NB4 (cell line): ENCODE results near the gene CD48.

Experiments used
- DNase-seq: peaks from one replicate; pipeline ENCODE4 v3.0.0; 2010; ENCODE audit warnings: low read depth
- H3K4me3 ChIP-seq: one replicate; pipeline ENCODE4 v1.5.1; 2011; ENCODE audit warnings: mild to moderate bottlenecking, low read depth, low read length, moderate library complexity
- CTCF ChIP-seq: IDR thresholded peaks from one replicate; pipeline ENCODE4 v1.5.1; 2012; ENCODE audit warnings: low read depth, low read length
- MAX ChIP-seq: IDR thresholded peaks from 2 replicates; pipeline ENCODE4 v1.6.1; 2011; ENCODE audit warnings: low read depth, low read length
- MYC ChIP-seq: IDR thresholded peaks from 2 replicates; pipeline ENCODE4 v1.6.1; 2011; ENCODE audit warnings: low read depth, low read length
- POLR2A ChIP-seq: IDR thresholded peaks from 2 replicates; pipeline ENCODE4 v1.6.1; 2011; ENCODE audit warnings: mild to moderate bottlenecking; ENCODE audit not compliant: insufficient read length; ENCODE audit errors: extremely low read depth

Gene CD48

GRCh38 chr1:160633330-160633903, 78.2 kb downstream of the CD48 start:
- DNase-seq = no peak
- no peak overlapping the region for H3K4me3 ChIP-seq
- no peak for TF ChIP-seq POLR2A
- no peak for TF ChIP-seq CTCF
- no peak for TF ChIP-seq MAX
- TF ChIP-seq MYC = no peak

GRCh38 chr1:160631983-160632625, 79.5 kb downstream of the CD48 start:
- H3K4me3 ChIP-seq = no peak overlapping the region
- no peak for DNase-seq
- TF ChIP-seq CTCF (no peak), POLR2A (no peak), MYC (no peak), MAX (no peak)

GRCh38 chr1:160630523-160631451, 80.8 kb downstream of the CD48 start:
- H3K4me3 ChIP-seq = no peak overlapping the region
- TF ChIP-seq POLR2A = no peak
- no peak for TF ChIP-seq MYC
- TF ChIP-seq CTCF = no peak
- TF ChIP-seq MAX = no peak
- no peak for DNase-seq

- no peak for DNase-seq
- TF ChIP-seq MYC (no peak), MAX (no peak), CTCF (no peak), POLR2A (no peak)
- no peak overlapping the region for H3K4me3 ChIP-seq
Observed at GRCh38 chr1:160629286-160630210, 82.1 kb downstream of the CD48 start.

- TF ChIP-seq POLR2A (no peak), MAX (no peak), MYC (no peak), CTCF (no peak)
- DNase-seq = no peak
- no peak overlapping the region for H3K4me3 ChIP-seq
Observed at GRCh38 chr1:160628799-160629263, 82.8 kb downstream of the CD48 start.
